Forelimb muscle (tissue), 1 donor: Measurements from ENCODE around the gene ASIC3. TPM values are rescaled to one million over a fixed set of nuclear protein-coding genes. Genes with fewer than 3 reads are reported as not detected.
"Not testable (repeated sequence)": the region's sequence is repeated elsewhere in the genome, so short reads cannot be mapped to it uniquely, and the experiment has no call there.

ENCODE experiments used
- DNase-seq: peaks from one replicate; pipeline ENCODE4 v3.0.0-alpha.2; 2013; ENCODE audit warnings: low read depth
- polyA plus RNA-seq: library from polyadenylated mRNA; unstranded; fragments of 120-200 nt; gene quantifications from one replicate; pipeline ENCODE4 v1.2.1, GENCODE V29; 2013; ENCODE audit not compliant: insufficient read length

Gene ASIC3
- polyA plus RNA-seq, 1 donor = 6.8 TPM

DNA sequence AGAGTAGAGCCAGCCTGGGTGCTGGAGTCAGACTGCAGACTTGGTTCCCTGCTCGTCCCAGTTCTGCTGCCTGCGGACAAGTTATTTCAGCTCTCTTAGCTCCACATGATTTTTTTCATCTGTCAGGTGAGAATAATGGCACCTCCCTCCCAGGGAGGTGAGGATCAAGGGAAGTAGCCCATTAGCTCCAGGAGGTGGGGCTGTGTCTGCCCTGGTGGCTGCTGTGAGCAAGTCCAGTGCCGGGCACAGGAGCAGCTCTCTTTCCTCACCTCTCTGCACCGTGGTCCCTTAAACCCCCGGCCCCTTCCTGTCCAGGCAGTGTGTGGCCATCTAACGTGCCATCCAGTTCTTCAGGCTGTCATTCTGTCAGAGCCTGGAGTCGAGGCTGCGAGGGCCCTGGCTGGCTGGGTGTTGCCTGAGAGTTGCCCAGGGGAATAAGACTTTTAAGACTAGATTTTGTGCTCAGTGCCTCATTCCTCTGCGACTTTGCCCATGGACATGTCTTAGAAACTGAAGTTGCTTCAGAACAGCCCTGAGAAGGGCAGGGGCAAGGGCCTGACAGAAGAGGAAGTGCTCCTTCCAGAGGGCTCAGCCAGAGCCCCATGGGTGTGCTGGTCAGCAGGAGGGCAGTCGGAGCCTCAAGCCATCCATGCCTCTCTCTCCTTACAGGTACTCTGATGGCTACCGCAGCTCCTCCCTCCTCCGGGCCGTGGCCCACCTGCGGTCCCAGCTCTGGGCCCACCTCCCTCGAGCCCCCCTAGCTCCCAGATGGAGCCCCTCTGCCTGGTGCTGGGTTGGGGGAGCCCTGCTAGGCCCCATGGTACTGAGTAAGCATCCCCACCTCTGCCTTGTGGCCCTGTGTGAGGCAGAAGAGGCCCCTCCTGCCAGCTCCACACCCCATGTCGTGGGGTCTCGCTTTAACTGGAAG is 15.1 kb upstream of the ASIC3 start:
- no peak for DNase-seq

DNA sequence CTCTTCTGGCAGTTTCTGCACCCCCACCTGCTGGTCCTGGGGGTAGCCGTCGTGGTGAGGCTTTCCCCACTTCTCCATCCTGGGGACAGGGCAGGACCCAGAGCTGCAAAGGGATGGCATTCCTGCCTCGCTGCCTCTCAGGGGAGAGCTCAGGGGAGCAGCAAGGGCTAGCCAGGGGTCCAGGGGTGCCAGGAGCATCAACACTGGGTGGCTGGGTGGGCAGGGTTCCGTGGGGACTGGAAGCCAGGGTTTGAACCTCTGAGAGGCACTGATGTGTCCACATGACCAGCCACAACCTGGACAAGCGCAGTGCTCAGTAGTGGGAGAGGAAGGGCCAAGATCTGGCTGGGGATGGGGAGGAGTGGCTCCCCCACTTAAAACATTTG is 14.5 kb upstream of the ASIC3 start:
- no peak for DNase-seq

DNA sequence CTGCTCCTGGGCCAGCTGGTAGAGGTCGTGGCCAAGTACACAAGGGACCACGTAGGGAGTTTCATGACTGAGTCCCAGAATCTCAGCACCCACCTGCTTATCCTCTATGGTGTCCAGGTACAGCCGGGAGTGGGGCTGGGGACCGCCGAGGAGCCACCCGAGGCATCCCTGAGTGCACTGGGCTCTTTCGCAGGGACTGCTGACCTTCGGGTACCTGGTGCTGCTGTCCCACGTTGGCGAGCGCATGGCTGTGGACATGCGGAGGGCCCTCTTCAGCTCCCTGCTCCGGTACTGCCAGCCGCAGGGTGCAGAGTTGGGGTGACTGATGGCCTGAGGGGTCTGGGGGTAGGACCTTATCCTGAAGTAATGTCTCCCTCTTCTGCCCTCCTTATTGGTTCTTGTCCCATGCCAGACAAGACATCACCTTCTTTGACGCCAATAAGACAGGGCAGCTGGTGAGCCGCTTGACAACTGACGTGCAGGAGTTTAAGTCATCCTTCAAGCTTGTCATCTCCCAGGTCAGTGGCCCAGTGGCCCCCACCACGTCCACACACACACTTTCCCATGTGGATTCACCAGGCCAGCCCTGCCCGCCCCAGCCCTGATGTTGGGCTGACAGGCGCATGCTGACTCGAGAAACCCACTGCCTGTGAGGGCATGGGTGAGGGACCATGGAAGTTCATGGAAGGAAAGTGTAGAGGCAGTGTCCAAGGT is 13.9 kb upstream of the ASIC3 start:
- DNase-seq = no peak

DNA sequence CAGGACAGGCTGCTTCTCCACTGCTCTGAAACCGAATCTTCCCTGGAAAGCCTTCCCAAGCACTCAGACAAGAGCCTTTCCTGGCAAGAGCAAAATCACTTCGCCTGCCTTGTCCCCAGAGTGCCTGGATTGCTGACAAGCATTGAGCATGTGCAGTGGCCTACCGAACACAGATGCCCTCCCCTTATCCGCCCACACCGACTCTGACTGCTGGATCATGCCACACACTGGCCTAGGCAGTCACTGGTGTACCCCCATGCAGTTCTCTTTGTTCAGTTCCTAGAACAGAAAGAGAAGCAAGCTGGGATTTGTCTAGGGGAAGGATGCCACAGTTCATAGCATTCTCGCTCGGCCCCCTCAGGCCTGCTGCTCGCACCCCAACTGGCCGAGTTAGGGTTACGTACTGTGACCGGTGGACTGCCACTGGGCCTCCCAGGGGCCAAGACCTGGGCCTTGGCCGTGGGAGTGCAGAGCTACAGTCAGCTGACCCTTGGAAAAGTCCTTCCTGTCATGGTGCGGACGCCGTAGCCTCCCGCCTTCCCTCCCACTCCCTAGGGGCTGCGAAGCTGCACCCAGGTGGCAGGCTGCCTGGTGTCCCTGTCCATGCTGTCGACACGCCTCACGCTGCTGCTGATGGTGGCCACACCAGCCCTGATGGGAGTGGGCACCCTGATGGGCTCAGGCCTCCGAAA is 13.2 kb upstream of the ASIC3 start:
- no peak for DNase-seq

DNA sequence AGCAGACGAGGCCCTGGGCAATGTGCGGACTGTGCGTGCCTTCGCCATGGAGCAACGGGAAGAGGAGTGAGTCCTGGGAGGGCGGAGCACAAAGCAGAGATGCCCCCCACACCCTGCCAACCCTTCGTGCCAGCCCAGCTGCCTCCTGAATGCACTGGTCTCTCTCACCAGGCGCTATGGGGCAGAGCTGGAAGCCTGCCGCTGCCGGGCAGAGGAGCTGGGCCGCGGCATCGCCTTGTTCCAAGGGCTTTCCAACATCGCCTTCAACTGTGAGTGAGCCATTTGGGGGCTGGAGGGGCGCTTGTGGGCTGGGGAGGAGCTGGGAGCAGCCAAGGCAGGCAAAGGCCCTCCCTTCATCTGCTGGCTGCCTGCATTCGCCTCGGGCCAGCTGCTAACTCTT is 12.4 kb upstream of the ASIC3 start:
- DNase-seq = no peak

DNA sequence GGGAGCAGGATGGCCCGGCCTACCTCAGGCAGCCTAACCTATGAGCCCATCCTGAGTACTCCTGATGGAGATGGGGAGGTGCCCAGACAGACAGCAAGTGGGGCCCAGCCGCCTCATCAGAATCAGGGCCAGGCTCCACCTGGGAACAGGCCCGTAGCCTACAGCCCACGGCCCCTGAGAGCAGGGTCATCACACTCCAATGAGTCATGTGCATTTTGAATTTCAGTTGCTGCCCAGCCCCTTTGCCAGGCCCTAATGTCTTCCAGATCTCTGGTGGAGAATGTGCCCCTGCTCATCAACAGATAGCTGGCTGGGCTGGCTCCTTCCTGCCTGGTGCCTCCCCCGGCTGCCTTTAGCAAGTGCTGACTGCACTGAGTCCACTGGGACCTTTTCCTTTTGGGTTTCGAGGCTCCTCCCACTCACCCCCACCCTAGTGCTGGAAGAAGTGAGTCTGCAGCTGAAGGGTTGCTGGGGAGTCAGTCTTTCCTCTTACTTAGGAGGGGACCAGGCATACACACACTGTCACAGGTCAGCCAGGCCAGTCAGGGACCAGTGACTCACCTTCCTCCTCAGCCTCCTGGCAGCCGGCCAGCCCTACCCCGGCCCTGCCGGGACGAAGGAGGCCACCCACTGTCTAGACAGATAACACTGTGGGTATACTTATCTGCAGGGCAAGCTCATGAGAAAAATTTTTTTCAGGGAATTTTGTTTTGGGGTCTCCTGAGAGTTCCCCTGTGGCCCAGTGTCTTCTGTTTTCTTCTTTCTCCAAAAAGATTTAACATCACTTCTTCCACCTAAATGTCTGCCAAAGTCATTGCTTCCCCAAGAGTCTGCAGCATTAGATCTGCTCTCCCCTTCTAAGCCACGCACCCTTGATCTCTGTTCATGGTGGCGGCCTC is 9.1 kb upstream of the ASIC3 start:
- no peak for DNase-seq

DNA sequence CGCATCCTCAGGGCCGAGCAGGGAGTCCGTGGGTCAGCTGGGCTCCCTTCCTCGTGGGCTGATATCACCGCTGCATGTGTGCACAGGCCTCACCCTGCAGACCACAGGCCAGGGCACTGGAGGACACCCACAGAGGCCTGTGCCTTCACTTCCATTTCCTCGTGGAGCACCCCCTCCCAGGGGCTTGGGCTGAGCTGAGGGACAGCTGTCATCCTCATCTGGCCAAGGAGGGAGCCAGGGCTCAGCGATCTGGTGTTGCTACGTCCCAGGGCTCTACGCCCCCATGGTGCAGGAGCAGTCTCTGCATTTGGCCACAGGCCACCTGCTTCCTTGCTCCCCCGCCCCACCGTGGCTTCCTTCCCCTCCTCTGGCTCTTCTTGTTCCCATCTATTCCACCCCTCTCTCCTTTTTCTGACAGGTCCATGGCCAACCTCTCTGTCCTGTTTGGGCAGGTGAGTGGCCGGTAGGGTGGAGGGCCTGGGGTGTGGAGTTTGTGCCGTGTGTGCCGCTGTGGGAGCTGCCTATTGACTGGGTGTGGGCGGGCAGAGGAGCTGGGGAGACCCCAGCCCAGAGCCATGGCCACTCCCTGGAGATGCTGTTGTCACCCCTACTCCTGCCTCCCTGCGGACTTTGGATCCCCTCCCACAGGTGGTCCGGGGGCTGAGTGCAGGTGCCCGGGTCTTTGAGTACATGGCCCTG is 8.3 kb upstream of the ASIC3 start:
- no peak for DNase-seq

DNA sequence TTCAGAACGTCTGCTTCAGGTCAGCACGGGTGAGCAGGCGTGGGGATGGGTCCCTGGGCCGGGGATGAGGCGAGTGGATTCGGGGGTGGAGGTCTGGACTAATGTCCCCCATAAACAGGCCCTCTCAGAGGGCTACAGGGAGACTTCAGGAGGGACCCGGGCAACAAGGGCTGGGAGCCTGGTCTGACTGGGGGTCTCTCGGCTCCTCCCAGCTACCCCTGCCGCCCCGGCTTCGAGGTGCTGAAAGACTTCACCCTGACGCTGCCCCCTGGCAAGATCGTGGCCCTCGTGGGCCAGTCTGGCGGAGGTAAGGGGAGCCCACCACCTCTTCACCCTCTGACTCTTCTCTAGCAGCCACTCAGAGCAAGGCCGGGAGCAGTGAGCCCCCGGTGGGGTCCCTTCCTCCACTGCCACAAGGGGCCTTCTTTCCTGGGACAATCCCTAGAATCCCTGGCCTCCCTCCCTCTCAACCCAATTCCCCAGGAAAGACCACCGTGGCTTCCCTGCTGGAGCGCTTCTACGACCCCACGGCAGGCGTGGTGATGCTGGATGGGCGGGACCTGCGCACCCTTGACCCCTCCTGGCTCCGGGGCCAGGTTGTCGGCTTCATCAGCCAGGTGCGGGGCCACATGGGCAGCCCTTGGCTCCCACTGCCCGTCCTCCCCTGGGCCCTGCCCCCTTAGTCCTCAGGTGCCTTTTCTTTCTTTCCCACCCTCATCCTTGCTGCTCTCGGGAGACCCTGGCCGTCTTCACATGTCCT is 7.5 kb upstream of the ASIC3 start:
- DNase-seq = no peak

DNA sequence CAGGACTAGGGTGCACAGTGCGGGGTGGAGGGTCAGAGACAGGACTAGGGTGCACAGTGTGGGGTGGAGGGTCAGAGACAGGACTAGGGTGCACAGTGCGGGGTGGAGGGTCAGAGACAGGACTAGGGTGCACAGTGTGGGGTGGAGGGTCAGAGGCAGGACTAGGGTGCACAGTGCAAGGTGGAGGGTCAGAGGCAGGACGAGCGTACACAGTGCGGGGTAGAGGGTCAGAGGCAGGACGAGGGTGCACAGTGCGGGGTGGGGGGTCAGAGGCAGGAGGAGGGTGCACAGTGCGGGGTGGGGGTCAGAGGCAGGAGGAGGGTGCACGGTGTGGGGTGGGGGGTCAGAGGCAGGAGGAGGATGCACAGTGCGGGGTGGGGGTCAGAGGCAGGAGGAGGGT is 4.9 kb upstream of the ASIC3 start:
- not testable (repeated sequence) for DNase-seq

DNA sequence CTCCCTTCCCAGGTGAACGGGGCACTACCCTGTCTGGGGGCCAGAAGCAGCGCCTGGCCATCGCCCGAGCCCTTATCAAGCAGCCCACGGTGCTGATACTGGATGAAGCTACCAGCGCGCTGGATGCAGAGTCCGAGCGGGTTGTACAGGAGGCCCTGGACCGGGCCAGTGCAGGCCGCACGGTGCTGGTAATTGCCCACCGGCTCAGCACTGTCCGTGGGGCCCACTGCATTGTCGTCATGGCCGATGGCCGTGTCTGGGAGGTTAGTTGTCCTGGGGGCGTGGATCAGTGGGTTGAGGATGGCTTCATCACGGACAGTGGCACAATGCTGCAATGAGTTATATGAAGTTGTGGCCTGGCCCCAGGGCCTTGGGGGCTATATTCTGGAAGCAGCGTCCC is 4.4 kb upstream of the ASIC3 start:
- no peak for DNase-seq

DNA sequence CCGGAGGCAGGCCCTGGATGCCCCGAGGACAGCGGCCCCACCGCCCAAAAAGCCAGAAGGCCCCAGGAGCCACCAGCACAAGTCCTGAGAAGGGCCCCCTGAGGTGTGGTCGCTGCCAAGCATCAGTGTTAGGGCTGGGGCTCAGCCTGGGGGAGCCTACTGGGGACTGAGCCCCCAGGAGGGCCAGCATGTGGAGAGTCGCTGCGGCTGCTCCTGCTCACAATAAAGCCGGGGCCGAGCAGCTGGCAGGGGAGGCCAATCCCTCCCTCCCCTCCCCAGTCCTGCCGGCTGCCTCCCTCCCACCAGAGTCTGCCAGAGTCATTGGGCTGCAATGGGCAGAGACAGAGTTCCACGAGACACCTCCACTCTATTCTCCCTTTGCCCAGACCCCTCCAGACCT is 3.1 kb upstream of the ASIC3 start:
- no peak for DNase-seq

DNA sequence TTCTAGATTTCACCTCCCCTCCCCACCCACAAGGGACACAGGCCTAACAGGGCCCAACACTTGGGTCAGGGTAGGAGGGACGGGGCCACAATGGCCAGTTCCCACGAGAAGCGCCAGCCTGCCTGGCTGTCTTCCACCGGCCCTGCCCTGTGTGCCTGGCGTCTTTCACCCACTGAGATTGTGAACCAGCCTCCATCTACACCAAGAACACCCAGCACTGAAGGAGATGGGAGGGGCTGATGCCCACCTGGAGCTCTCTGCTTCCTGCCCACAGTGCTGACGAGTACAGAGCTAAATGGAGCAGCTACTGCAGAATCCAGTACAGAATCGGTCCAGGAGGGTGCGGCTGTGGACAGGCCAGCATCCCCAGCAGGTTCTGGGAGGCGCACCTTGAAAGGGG is 2.4 kb upstream of the ASIC3 start:
- DNase-seq = no peak

DNA sequence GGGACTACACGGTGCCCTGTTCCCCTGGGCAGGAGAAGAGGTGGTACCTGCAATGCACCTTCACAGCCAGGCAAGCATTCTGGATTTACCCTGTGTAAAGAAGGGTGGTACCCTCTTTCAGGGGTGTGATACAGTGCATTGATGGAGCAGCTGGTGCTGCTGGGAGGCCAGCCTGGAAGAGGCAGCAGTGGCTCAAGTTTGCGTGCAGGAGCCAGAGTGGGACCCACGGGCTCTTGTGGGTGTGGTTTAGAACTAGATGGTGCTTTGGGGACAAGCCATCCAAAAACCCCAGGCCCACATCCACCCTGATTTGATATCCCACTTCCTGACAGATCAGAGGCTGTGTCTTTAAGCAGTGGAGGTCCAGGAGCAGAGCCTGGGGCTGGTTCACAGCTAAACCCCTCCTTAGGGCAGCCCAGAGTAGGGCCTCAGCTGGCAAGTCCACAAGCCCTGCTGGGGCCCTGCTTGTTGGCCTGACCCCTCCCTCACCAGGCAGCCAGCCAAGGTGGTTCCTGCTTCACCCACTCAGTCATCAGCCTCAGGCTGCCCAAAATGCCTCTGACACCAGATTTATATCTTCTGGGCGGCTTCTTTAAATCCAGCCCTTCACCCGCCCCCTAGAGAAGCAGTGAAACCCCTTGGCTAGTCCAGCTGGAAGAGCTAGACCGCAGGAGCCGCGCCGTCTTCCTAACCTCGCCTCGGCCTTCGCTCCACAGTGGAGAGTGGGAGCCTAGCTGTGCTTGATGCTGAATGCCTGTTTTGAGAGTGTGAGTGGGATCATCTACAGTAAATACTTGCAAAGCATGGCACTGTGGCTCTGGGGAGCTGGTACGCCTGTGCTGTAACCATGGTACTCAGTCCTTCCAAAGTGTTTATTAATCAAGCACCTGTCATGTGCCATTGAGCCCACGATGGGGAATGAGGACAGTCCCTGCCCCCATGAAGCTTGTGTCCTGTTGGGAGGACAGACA is 1.4 kb upstream of the ASIC3 start:
- DNase-seq = no peak

DNA sequence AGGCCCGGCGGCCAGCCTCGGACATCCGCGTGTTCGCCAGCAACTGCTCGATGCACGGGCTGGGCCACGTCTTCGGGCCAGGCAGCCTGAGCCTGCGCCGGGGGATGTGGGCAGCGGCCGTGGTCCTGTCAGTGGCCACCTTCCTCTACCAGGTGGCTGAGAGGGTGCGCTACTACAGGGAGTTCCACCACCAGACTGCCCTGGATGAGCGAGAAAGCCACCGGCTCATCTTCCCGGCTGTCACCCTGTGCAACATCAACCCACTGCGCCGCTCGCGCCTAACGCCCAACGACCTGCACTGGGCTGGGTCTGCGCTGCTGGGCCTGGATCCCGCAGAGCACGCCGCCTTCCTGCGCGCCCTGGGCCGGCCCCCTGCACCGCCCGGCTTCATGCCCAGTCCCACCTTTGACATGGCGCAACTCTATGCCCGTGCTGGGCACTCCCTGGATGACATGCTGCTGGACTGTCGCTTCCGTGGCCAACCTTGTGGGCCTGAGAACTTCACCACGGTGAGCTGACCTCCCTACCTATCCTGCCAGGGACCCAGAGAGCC is 656 bp downstream of the ASIC3 start:
- DNase-seq = no peak

DNA sequence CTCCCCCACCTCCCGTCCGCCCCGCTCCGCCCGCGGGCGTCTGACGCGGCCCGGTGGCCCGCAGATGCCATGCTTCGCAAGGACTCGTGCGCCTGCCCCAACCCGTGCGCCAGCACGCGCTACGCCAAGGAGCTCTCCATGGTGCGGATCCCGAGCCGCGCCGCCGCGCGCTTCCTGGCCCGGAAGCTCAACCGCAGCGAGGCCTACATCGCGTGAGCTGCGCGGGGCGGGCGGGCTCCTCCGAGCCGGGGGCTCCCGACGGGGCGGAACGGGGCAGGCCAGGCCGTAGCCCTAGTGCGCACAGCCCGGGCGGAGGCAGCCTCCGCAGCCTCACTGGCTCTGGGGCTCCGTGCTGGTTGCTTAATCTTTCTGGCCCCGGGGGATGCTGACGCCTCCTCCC is 2.8 kb downstream of the ASIC3 start:
- peak; percentile 43 for DNase-seq

DNA sequence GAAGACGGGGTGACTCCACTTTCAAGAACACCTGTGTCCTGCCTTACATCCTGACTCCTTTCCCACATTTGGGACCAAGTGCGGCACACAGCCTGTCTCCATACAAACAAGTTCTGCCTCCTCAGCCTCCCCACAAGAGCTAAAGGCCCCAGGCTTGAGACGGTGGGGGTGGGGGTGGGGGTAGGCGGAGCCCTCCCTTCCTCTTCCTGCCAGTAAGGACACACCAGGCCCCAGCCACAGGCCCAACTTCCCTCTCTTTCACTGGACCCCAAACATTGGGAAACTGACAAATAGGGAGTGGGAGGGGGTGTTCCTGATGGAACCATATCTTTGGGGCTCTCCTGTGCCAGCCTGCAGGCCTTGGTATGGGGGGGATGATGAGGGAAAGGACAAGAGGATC is 4.8 kb downstream of the ASIC3 start:
- no peak for DNase-seq

DNA sequence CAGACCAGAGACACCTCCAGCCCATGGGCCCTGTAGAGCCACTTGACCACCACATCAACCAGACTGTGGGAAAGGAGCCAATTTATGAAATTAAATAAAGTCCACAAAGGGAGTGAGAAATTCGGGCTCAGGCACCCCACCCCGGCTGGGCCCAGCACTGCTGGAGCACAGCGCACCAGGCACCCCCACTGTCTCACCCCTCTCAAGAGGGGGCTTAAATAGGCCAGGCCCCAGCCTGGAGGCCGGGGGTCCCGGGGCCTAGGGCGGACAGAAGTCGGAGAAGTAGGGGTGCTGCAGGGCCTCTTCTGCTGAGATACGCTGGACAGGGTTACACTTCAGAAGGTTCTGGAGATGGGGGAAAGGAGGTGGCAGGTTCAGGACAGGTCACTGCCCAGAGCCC is 5.4 kb downstream of the ASIC3 start:
- no peak for DNase-seq

DNA sequence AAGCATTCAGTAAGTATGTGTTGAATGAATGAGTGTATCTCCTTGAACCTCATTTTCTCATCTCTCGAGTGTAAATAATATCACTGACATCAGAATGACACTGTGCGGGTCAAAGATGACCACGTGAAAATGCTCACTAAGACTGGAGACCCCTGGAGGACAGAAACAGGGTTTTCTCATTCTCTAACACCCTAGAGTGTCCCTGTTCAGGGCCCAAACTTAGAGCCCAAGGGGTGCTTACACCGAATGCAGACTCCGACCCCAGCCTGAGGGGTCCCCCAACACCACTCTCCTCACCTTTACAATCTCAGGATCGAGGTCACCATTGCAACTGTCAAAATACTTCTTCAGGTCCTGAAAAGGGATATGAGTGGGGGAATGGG is 7.9 kb downstream of the ASIC3 start:
- no peak for DNase-seq
